GM19438 (cell line): ENCODE results near the gene NEMP2.

Experiments
- ATAC-seq: cut with Tn5 transposase; IDR thresholded peaks from one replicate; pipeline ENCODE4 v1.9.1; 2021; ENCODE audit warnings: low read depth; ENCODE audit not compliant: unreplicated experiment

NEMP2 gene

DNA sequence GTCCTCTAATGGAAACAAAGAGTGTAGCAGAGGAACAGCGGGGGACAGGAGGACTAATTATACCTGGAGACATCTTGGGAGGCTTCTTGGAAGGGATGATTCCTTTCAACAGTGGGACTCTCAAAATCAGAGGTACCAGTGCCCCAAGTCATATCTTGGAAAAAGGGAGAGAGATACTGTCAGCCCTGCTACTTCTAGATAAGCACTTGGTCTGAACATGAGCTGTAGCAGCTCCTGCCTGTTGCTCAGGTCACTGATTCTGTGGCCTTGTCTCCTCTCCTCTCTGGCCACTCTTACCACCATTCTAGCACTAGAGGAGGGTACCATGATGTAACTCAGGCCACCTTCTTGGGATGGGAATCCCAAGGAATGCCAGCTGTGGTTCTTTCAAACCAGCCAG lies 71.9 kb downstream of the NEMP2 start:
- ATAC-seq, result no peak

DNA sequence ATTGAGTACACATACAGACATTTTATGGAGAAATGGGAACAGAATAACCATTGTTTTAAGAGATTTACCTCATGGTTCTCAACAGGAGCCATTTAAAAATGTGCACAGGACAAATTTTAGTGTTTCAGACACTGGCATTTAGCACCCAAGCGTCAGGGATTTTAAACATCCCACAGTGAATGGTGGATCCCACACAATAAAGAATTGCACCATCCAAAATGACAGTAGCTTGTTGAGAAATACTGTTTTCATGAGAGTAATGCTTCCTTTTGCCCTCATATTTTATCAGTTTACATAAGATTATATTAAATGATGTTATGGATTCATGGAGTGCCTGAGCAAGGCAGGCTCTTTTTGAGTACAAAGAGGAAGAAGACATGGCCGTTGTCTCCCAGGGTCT lies 72.3 kb downstream of the NEMP2 start:
- ATAC-seq, result no peak

DNA sequence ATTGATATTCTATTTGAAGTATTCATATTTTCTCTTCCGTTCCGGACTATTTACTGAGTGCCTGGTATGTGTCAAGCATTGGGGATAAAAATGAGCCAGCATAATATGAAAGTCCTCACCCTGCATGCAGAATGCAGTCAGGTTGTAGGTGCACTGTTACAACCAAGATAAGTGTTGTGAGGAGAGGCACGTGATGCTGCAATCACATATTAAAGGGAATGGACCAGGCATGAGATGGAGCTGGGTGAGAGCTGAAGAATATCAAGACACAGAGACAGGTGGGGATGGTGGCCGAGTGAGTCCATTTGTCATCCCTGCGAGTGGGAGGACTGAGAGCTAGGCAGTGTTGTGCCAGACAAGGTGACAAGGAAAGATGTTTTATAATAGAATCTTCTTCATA lies 74.0 kb downstream of the NEMP2 start:
- ATAC-seq, result no peak

DNA sequence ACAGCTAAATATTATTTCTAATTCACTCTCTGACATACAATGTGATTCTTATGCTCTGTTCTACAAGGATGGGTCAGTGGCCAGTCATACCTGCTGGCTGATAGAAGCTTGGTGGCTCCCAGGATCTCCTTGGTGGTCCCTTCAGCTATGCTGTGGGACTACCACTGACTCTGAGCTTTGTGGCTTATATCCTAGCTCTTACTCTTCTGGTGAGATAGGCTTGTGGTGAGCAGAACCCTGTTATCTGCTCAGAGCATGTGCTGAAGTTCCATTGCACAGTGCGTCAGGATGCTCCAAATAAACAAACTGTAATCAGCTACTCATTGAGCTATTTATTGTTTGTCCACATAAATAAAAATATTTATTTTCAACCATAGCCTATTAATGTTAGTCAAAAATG lies 74.6 kb downstream of the NEMP2 start:
- ATAC-seq, result no peak

DNA sequence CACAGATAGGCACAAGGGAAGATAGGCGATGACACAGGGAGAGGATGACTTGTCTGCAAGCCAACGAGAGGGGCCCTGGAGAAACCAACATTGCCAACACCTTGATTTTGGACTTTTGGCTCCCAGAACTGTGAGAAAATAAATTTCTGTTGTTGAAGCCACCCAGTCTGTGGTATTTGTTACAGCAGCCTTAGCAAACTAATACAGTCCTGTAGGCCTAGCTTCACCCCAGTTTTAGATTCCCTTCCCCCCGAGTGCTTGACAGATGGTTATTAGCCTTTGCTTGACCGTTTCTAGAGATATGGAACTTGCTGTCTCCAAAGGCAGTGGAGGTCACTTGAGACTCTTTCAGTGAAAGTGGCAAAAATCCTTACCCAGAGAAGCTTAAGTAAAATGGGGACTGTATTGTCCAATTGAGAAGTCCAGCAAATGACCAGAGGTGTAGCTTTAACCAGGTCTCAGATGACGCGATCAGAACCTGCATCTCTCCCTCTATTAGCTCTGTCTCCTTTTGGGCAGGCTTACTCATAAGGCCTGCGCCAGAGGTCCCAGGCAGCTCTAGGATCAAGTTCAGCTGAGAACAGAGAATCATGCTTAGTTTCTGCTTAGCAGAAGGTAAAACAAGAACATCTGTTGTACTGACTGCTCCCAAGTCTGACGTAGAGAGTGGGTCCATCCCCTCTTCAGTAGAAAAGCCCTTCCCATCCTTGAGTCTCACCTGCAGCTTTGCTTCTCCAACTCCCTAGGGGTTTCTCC lies 76.0 kb downstream of the NEMP2 start:
- no peak for ATAC-seq

DNA sequence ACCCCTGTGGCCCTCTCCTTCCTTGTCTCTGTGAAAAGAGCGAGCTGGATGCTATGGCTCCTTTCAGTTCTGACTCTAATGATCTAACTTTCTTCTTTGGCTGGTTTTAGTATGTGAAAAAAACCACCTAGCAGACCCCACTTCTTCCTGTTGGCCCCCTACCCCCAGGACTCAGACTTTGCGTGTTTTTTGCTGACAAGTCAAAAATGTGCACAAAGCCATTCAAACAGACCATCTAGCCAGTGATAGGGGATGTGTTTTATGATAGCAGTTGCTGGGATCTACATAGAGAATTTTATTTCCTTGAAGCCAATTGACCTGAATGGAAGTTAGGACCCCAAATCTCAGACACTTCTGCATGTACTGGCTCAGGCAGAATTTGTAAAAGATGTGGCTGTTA lies 77.3 kb downstream of the NEMP2 start:
- ATAC-seq, result no peak

DNA sequence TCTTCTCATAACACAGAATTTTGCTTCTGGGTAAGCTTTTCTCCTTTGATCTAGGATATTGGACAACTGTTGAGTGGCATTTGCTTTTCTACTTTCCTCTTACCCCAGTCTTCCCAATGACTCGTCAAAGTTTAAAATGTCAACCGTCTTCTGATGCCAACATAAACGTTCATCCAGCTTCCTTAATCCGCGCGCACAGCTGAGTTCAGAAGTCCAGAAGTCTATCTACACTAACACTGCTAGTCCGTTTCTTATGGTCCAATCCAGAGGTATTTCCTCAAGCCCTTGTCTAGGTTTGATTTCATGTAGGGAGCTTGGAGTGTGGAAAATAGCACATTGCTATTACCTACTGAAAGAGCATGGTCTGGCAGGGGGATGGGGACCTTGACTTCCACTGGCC lies 77.7 kb downstream of the NEMP2 start:
- ATAC-seq, result no peak

DNA sequence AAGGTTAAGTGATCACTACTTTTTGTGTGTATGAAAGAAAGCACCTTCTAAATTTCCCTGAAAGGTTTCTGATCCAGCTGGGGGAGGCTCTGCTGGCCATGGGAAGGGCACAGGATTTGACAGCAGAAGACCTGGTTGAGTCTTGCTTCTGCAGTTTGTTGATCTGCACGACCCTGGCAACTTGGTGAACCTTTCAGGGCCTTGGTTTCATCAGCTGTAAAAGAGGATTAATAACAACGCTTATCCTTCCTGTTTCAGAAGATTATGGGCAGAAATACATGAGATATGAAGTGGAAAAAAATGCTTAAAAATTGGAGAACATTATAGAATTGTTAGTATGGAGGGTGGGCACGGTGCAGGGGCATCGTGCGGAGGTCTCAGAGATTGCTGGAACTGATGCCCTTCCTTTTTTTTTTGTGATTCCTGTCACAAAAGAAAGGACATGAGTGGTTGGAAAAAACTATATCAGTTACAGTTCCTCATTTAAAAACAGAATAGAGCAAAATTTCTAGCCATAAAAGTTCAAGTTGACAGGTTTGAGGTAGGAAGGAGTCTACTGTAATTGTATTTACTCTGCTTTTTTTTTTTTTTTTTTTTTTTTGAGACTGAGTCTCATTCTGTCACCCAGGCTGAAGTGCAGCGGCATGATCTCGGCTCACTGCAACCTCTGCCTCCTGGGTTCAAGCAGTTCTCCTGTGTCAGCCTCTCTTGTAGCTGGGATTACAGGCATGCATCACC lies 79.0 kb downstream of the NEMP2 start:
- ATAC-seq, result no peak

DNA sequence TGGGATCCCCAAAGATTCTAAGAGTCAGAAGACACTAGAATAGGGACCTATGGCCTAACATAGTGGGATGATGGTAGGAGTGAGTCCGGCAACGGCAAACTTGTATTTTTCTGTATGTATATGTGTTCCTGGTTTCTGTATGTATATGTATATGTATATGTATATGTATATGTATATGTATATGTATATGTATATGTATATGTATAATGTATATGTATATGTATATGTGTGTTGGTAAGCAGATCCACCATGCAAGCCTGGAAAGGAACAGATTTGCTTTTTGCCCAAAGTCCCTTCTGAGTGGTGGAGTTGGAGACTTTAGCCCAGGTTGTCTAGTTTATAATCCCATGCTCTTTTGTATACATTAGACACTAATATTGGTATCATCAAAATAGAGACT lies 79.7 kb downstream of the NEMP2 start:
- no peak for ATAC-seq
